HG03175 (cell line): ENCODE measurements around the gene LAMB3.
A peak's percentile ranks its signal among the peaks of the same experiment; 100 is the strongest.
"Not testable (repeated sequence)": the region's sequence is repeated elsewhere in the genome, so short reads cannot be mapped to it uniquely, and the experiment has no call there.

Source experiments
- ATAC-seq: cut with Tn5 transposase; IDR thresholded peaks from one replicate; pipeline ENCODE4 v1.9.1; 2021; ENCODE audit warnings: mild to moderate bottlenecking, moderate library complexity; ENCODE audit not compliant: unreplicated experiment

The LAMB3 gene

DNA sequence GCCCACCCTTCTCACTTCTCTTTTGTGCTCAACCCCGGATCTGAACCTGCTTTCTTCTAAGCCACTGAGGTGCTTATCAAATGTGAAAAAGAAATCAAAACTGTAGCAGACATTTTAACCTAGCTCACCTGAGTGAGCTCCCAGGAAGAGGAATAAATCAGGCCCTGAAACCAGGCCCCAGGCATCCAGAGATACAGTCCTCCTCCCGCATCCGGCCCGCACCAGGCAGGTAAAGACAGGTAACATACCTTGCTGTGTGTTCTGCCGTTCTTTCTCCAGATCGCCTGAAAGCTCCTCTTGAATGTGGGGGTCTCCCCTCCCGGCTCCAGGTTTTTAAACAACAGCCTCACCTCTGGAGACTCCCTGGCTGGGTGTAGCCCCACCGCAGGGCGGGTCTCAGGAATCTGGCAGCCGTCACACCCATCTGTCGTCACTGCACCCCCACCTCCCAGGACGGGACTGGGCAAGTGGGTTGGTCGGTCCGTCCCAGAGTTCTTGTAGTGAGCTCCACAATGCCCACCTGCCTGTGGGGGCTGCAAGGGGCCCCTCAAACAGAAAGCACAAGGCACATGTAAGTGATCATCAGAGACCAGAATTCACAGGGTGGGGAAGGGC lies at the start of gene LAMB3:
Gene LAMB3, minus strand, starts transcription at position 305 of the 615 bp plus-strand sequence. CDS start 1,481 bp downstream, outside the sequence.
- ATAC-seq = no peak

DNA sequence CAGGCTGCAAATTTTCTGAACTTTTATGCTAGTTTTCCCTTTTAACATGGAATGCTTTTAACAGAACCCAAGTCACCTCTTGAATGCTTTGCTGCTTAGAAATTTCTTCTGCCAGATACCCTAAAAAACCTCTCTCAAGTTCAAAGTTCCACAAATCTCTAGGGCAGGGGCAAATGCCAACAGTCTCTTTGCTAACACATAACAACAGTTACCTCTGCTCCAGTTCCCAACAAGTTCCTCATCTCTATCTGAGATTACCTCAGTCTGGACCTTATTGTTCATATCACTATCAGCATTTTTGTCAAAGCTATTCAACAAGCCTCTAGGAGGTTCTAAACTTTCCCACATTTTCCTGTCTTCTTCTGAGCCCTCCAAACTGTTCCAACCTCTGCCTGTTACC lies 48.5 kb upstream of the LAMB3 start:
- ATAC-seq = not testable (repeated sequence)

DNA sequence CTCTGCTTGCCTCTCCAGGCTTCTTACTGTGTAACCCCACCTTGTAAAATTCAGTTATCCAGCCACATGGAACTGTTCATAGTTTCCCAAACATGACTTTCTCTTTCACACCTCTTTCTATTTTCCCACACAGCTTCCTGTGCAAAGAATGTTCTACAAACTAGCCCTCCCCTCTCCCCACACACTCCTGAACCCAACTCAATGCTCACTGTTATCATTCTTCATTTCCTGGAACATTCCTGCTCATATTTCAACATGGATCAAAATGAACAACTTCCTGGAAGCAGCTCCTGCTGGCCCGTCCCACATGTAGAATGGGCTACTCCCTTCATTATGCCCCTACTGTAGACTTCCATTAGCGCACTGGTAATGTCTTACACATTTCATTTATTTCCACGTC lies 44.9 kb upstream of the LAMB3 start:
- ATAC-seq = no peak

GRCh38 chr1:209696673-209697072 lies 44.4 kb upstream of the LAMB3 start:
- ATAC-seq = no peak

- peak; percentile 83 for ATAC-seq
Measured at GRCh38 chr1:209692745-209693504, 40.7 kb upstream of the LAMB3 start.

- no peak for ATAC-seq
Measured at GRCh38 chr1:209692296-209692695, 40.1 kb upstream of the LAMB3 start.

- no peak for ATAC-seq
Measured at GRCh38 chr1:209691237-209691636, 39.0 kb upstream of the LAMB3 start.

DNA sequence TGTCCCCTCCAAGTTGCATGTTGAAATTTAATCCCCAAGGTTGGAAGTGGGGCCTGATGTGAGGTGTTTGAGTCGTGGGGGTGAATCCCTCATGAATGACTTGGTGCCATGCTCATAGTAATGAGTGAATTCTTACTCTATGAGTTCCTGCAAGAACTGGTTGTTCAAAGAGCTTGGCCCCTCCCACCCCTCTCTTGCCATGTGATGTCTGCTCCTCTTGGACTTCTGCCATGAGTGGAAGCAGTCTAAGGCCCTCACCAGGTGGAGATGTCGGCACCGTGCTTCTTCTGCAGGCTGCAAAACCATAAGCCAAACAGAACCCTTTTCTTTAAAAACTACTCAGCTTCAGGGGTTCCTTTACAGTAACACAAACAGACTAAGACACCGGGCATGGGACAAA lies 37.3 kb upstream of the LAMB3 start:
- no peak for ATAC-seq

- no peak for ATAC-seq
Measured at GRCh38 chr1:209688746-209689234, 36.6 kb upstream of the LAMB3 start.

GRCh38 chr1:209686322-209686721 lies 34.1 kb upstream of the LAMB3 start:
- no peak for ATAC-seq

GRCh38 chr1:209685821-209686220 lies 33.6 kb upstream of the LAMB3 start:
- no peak for ATAC-seq

DNA sequence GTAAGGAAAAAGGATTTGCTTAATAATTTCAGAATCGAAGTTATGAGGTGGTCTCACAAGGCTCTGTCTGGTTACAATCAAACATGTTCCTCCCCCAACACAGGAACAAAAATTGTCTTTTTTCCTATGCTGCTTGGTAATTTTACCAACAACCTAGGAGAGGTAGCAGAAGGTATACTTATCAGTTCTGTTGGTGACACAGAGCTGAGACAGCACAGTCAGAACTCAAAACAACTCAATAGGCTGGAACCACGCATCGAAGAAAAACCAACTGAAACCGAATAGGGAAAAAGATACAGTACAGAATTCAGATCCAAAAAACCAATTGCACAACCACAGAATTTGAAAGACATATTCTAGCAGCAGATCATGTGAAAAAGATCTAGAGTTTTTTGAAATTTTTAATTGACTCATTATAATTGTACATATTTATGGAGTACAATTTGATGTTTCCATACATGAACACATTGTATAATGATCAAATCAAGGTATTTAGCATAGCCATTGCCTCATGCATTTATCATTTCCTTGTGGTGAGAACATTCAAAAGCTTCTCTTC lies 26.8 kb upstream of the LAMB3 start:
- no peak for ATAC-seq

DNA sequence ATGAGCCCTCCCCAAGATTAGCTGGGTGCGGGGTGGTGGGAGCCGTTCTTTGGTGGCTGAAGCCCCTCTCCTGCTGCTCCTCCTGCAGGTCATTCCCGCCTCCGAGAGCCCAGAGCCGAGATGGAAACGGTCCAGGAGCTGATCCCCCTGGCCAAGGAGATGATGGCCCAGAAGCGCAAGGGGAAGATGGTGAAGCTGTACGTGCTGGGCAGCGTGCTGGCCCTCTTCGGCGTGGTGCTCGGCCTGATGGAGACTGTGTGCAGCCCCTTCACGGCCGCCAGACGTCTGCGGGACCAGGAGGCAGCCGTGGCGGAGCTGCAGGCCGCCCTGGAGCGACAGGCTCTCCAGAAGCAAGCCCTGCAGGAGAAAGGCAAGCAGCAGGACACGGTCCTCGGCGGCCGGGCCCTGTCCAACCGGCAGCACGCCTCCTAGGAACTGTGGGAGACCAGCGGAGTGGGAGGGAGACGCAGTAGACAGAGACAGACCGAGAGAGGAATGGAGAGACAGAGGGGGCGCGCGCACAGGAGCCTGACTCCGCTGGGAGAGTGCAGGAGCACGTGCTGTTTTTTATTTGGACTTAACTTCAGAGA lies 23.4 kb upstream of the LAMB3 start:
- no peak for ATAC-seq

DNA sequence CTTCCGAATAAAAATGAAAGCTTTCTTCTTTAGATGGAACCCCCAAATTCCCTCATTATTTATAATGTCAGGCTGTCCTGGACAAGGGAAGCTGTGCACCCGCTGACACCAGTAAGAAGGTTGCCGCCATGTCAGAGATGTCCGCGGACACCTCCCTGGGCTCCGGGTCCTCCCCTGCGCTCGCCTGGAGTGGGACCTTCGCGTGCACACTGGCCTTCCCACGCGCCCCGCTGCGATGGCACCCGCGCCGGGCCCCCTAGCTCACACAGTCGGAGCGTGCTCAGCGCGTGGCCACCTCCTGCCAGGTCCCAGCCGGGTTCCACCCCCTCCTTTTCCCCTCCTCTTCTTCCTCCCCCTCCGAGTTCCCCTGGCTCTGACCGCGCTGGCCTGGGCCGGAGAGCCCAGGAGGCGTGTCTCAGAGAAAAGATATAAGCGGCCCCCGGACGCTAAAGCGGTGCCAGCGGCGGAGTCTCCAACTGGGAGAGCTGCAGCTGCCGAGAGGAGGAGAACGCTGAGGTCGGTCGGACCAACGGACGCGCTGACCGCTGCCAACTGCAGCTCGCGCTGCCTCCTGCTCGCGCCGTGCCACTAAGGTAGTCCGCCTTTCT lies 22.8 kb upstream of the LAMB3 start, which contains the start of gene G0S2:
Gene G0S2, plus strand, starts transcription at position 456 of the 608 bp plus-strand sequence. CDS start 273 bp downstream, outside the sequence.
- ATAC-seq = no peak

DNA sequence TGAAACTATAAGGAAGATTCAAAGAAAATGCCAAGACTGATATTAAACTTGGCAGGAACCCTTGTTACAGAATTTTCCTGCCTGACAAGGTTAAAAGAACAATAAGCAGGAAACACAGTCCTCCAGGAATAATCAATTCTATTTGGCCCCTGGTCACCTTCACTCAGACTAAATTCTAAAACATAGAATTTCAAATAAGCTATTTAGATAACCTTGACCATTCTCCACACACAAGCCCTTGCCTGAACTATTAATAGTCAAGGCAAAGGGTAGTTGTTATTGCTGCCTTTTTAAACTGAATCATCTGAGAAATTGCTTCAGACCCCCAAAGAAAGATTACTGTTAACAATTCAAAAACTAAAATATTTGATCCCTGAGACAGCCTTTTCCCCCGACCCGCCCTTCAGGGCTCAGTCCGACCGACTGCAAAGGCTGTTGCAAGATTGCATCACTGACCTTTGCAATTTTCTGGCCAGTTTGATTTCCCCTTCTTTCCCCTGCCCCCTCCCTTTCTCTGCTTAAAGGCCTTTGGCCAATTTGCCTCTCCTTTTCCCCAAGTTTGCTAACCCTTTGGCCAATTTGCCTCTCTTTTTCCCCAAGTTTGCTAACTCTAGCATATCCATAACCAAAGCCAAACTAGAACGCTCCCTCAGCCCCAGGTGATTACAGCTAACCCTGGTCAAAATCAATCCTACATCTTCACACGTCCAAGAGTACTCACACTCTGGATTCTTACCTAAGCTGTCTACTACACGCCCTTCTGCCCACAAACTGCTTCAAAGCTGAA lies 21.6 kb upstream of the LAMB3 start:
- no peak for ATAC-seq

DNA sequence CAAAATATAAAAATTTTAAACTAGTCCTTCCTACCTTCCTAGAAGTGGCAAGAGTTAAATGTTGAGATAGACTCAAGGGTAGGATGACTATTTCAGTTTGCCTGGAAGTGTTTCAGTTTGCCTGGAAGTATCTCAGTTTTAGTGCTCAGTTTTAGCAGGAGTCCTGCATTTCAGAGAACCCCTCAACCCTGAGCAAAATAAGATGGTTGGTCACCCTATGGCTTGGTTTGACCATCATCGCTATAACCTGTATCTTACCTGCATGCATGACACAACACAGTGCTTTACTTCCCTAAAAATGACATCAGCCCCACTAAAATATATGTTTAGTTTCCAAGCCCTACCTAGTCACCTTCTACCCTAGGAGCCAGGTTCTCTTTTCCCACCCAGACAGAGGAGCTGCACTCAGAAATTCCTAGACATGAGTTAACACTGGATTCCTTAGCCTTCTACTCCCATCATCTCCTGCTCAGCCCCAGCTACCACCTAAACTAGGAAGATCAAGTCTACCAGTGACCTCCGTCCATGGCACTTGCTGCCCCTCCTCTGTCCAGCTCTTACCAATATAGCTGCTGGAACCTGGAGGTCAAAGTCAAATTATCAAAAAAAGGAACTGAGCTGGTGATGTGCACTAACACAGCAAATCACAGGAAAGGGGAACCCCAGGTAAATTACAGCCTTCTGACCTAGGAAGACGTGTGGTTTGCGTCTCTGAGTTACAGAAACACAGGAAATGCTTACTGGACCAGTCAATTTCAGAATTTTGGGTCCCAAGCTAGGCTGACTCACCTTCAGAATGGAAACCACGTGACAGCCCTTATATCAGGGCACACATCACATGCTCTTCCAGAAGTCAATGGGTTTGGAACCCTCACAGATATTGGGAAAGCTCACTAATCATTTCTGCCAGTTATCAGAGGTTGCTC lies 20.7 kb upstream of the LAMB3 start:
- peak; percentile 93 for ATAC-seq

- ATAC-seq = no peak
Measured at GRCh38 chr1:209670441-209671082, 18.3 kb upstream of the LAMB3 start.

DNA sequence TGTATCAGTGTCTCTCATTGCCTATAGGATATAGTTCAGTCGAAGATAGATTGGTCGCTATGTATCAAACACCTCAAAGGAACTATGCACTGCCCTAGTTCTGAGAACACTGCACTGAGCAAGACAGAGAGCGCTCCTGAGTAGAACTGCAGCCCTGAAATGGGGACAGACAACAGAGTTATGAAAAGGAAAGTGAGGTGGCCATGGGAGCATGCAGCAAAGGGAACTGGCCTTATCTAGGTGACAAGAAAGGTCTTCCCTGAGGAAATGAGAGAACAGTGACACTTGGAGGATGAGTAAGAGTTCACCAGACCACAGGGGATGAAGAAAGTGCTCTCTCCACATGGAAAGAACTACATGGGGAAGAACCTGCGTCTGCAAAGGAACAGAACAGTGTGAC lies 15.5 kb upstream of the LAMB3 start:
- ATAC-seq = no peak

- ATAC-seq = no peak
Measured at GRCh38 chr1:209667103-209667502, 14.9 kb upstream of the LAMB3 start.
